GM18505 (cell line): ENCODE data around the gene GFI1.

ENCODE experiments used
- ATAC-seq: cut with Tn5 transposase; IDR thresholded peaks from one replicate; pipeline ENCODE4 v1.9.1; 2021; ENCODE audit not compliant: unreplicated experiment
- POLR2A ChIP-seq: IDR thresholded peaks from 4 replicates; pipeline ENCODE4 v1.6.1; 2011; ENCODE audit warnings: borderline replicate concordance; ENCODE audit not compliant: insufficient read depth, insufficient read length; ENCODE audit errors: extremely low read depth

Gene GFI1

GRCh38 chr1:92470216-92470615 lies 16.5 kb downstream of the GFI1 start:
- no peak for ATAC-seq
- TF ChIP-seq POLR2A = no peak

GRCh38 chr1:92466683-92467352 lies 19.9 kb downstream of the GFI1 start:
- no peak for TF ChIP-seq POLR2A
- no peak for ATAC-seq

GRCh38 chr1:92465256-92465647 lies 21.5 kb downstream of the GFI1 start:
- ATAC-seq = no peak
- no peak for TF ChIP-seq POLR2A

GRCh38 chr1:92464588-92465255 lies 22.0 kb downstream of the GFI1 start:
- TF ChIP-seq POLR2A = no peak
- ATAC-seq = no peak

- peak; percentile 61 for ATAC-seq
- TF ChIP-seq POLR2A = no peak
These were observed 25.2 kb downstream of the GFI1 start for GRCh38 chr1:92461364-92462097.

GRCh38 chr1:92459871-92460320 lies 26.8 kb downstream of the GFI1 start:
- ATAC-seq = no peak
- no peak for TF ChIP-seq POLR2A

GRCh38 chr1:92458146-92458545 lies 28.6 kb downstream of the GFI1 start:
- no peak for ATAC-seq

GRCh38 chr1:92447976-92448375 lies 38.7 kb downstream of the GFI1 start:
- TF ChIP-seq POLR2A = no peak

More at GRCh38 chr1:92458146-92458545, 28.6 kb downstream of the GFI1 start:
- TF ChIP-seq POLR2A = no peak

GRCh38 chr1:92447033-92447681 lies 39.6 kb downstream of the GFI1 start:
- ATAC-seq = no peak
- no peak for TF ChIP-seq POLR2A

More at GRCh38 chr1:92447976-92448375, 38.7 kb downstream of the GFI1 start:
- ATAC-seq = no peak

- TF ChIP-seq POLR2A = no peak
- ATAC-seq = no peak
These were observed 40.2 kb downstream of the GFI1 start for GRCh38 chr1:92446546-92446945.

GRCh38 chr1:92445865-92446264 lies 40.9 kb downstream of the GFI1 start:
- TF ChIP-seq POLR2A = no peak
- ATAC-seq = no peak

- no peak for TF ChIP-seq POLR2A
- no peak for ATAC-seq
These were observed 42.4 kb downstream of the GFI1 start for GRCh38 chr1:92444351-92444750.

- no peak for TF ChIP-seq POLR2A
- no peak for ATAC-seq
These were observed 42.8 kb downstream of the GFI1 start for GRCh38 chr1:92443893-92444292.
